IMR-90 (cell line): ENCODE measurements around the gene GAD2.

Experiments
- BHLHE40 ChIP-seq: fragments of 150-350 bp; IDR thresholded peaks from 2 replicates; pipeline ENCODE4 v1.6.1; 2016; ENCODE audit warnings: mild to moderate bottlenecking, low read depth, low read length
- CEBPB ChIP-seq: IDR thresholded peaks from 2 replicates; pipeline ENCODE4 v1.6.1; 2012; ENCODE audit warnings: low read depth, low read length, improper control_type of control experiment
- CHD1 ChIP-seq: IDR thresholded peaks from 2 replicates; pipeline ENCODE4 v1.6.1; 2012; ENCODE audit warnings: low read depth, low read length, improper control_type of control experiment
- CTCF ChIP-seq: conservative IDR thresholded peaks from 2 replicates; pipeline ENCODE4 v1.5.1; 2012; ENCODE audit warnings: mild to moderate bottlenecking, low read depth, low read length, improper control_type of control experiment
- ELK1 ChIP-seq: fragments of 150-350 bp; IDR thresholded peaks from 2 replicates; pipeline ENCODE4 v1.6.1; 2016; ENCODE audit warnings: low read depth, mild to moderate bottlenecking, low read length, moderate library complexity, borderline replicate concordance
- MAZ ChIP-seq: IDR thresholded peaks from 2 replicates; pipeline ENCODE4 v1.6.1; 2012; ENCODE audit warnings: low read depth, mild to moderate bottlenecking, low read length, improper control_type of control experiment, moderate library complexity, borderline replicate concordance
- POLR2A ChIP-seq: IDR thresholded peaks from 2 replicates; pipeline ENCODE4 v1.6.1; 2012; ENCODE audit warnings: mild to moderate bottlenecking, low read depth, low read length
- RAD21 ChIP-seq: IDR thresholded peaks from 2 replicates; pipeline ENCODE4 v1.6.1; 2012; ENCODE audit warnings: low read length, improper control_type of control experiment
- RFX5 ChIP-seq: IDR thresholded peaks from 2 replicates; pipeline ENCODE4 v1.8.0; 2012; ENCODE audit warnings: low read depth, mild to moderate bottlenecking, low read length, moderate library complexity
- SMC3 ChIP-seq: fragments of 150-350 bp; IDR thresholded peaks from 2 replicates; pipeline ENCODE4 v1.6.1; 2016; ENCODE audit warnings: low read depth, mild to moderate bottlenecking, antibody characterized with exemption, low read length, moderate library complexity
- USF2 ChIP-seq: fragments of 150-350 bp; IDR thresholded peaks from 2 replicates; pipeline ENCODE4 v1.6.1; 2017; ENCODE audit warnings: mild to moderate bottlenecking, antibody characterized with exemption, low read length, low read depth

DNA sequence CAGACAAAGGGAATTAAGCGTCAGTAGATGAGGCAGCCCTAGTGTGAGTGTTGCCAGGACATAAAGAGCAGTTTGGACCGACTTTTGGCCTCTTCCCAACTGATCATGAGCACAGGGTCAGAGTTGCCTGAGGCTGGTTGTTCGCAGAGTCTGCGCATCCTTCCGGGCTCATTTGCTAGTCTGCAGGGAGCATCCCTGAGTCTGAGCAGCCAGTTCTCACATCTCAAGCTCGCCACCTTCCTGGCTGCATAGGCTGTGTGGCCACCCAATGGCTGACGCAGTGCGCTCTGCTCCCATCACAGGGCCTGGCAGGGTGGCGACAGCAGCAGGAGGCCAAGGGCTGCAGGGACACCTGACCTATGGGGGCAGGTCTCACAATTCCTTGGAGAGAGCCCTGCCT, 5.0 kb downstream of the GAD2 start:
- TF ChIP-seq RFX5 (no peak), CTCF (no peak), RAD21 (no peak), POLR2A (no peak), BHLHE40 (no peak), ELK1 (no peak), CEBPB (no peak), SMC3 (no peak), USF2 (no peak), MAZ (no peak), CHD1 (no peak)
